ENCODE measurements around the gene CHST11. TPM values are rescaled to one million over a fixed set of nuclear protein-coding genes. Genes with fewer than 3 reads are reported as not detected.

CHST11 gene
- total and polyA plus RNA-seq, 2 donors from 2014 or later: 2.0 to 23.3 TPM

GRCh38 chr12:104618691-104619090, 161.9 kb downstream of the CHST11 start:
- H3K27me3 ChIP-seq (ENCODE audit: control insufficient read depth, insufficient read depth, low read length): no peaks in the 10 kb centered on the region
- H3K4me1 ChIP-seq (ENCODE audit: control insufficient read depth in 2 of 3, insufficient read depth in 2 of 3, low read depth in 1 of 3, low read length in 3 of 3): no peaks in the 10 kb centered on the region
- no peak overlapping the region for H3K4me3 ChIP-seq (ENCODE audit: low read length in 3 of 3)
- H3K9ac ChIP-seq (ENCODE audit: low read length in 3 of 3): no peak overlapping the region
- intact Hi-C loops (cut with DNase I): no loop called here
- TF ChIP-seq CTCF (IDR thresholded peaks at IDR 0.05; ENCODE audit: borderline replicate concordance, extremely low read depth, insufficient read depth): no peak
- no peaks in the 10 kb centered on the region for H3K9me3 ChIP-seq (ENCODE audit: control insufficient read depth in 2 of 3, insufficient read depth in 1 of 3, low read length in 3 of 3)
- DNase-seq: no peak
- no peaks in the 10 kb centered on the region for H3K36me3 ChIP-seq (ENCODE audit: control insufficient read depth in 2 of 3, insufficient read depth in 3 of 3, low read length in 3 of 3)
- H3K27ac ChIP-seq (ENCODE audit: low read depth in 2 of 2, low read length in 2 of 2): no peak overlapping the region
- FAIRE-seq: no peak

- no peaks in the 10 kb centered on the region for H3K27me3 ChIP-seq (ENCODE audit: control insufficient read depth, insufficient read depth, low read length)
- no peak for TF ChIP-seq CTCF (IDR thresholded peaks at IDR 0.05; ENCODE audit: borderline replicate concordance, extremely low read depth, insufficient read depth)
- H3K9ac ChIP-seq (ENCODE audit: low read length in 3 of 3): no peak overlapping the region
- H3K9me3 ChIP-seq (ENCODE audit: control insufficient read depth in 2 of 3, insufficient read depth in 1 of 3, low read length in 3 of 3): no peaks in the 10 kb centered on the region
- FAIRE-seq (no peak), DNase-seq (no peak)
- no peak overlapping the region for H3K4me3 ChIP-seq (ENCODE audit: low read length in 3 of 3)
- H3K4me1 ChIP-seq (ENCODE audit: control insufficient read depth in 2 of 3, insufficient read depth in 2 of 3, low read depth in 1 of 3, low read length in 3 of 3): no peaks in the 10 kb centered on the region
- no peak overlapping the region for H3K27ac ChIP-seq (ENCODE audit: low read depth in 2 of 2, low read length in 2 of 2)
- no peaks in the 10 kb centered on the region for H3K36me3 ChIP-seq (ENCODE audit: control insufficient read depth in 2 of 3, insufficient read depth in 3 of 3, low read length in 3 of 3)
- intact Hi-C loops (cut with DNase I): no loop called here
Measured at GRCh38 chr12:104619305-104619704, 162.6 kb downstream of the CHST11 start.

GRCh38 chr12:104620837-104621531, 164.2 kb downstream of the CHST11 start:
- H3K9ac ChIP-seq (ENCODE audit: low read length in 3 of 3): no peak overlapping the region
- intact Hi-C loops (cut with DNase I): no loop called here
- no peak overlapping the region for H3K27ac ChIP-seq (ENCODE audit: low read depth in 2 of 2, low read length in 2 of 2)
- H3K4me3 ChIP-seq (ENCODE audit: low read length in 3 of 3): no peak overlapping the region
- no peaks in the 10 kb centered on the region for H3K9me3 ChIP-seq (ENCODE audit: control insufficient read depth in 2 of 3, insufficient read depth in 1 of 3, low read length in 3 of 3)
- no peak for DNase-seq
- no peaks in the 10 kb centered on the region for H3K36me3 ChIP-seq (ENCODE audit: control insufficient read depth in 2 of 3, insufficient read depth in 3 of 3, low read length in 3 of 3)
- no peak for FAIRE-seq
- TF ChIP-seq CTCF (IDR thresholded peaks at IDR 0.05; ENCODE audit: borderline replicate concordance, extremely low read depth, insufficient read depth): no peak
- no peaks in the 10 kb centered on the region for H3K27me3 ChIP-seq (ENCODE audit: control insufficient read depth, insufficient read depth, low read length)
- H3K4me1 ChIP-seq (ENCODE audit: control insufficient read depth in 2 of 3, insufficient read depth in 2 of 3, low read depth in 1 of 3, low read length in 3 of 3): no peaks in the 10 kb centered on the region

GRCh38 chr12:104622928-104623327, 166.2 kb downstream of the CHST11 start:
- H3K4me3 ChIP-seq (ENCODE audit: low read length in 3 of 3): no peak overlapping the region
- H3K9ac ChIP-seq (ENCODE audit: low read length in 3 of 3): no peak overlapping the region
- intact Hi-C loops (cut with DNase I): no loop called here
- no peak for TF ChIP-seq CTCF (IDR thresholded peaks at IDR 0.05; ENCODE audit: borderline replicate concordance, extremely low read depth, insufficient read depth)
- DNase-seq (no peak), FAIRE-seq (no peak)
- H3K36me3 ChIP-seq (ENCODE audit: control insufficient read depth in 2 of 3, insufficient read depth in 3 of 3, low read length in 3 of 3): no peaks in the 10 kb centered on the region
- no peaks in the 10 kb centered on the region for H3K9me3 ChIP-seq (ENCODE audit: control insufficient read depth in 2 of 3, insufficient read depth in 1 of 3, low read length in 3 of 3)
- H3K27me3 ChIP-seq (ENCODE audit: control insufficient read depth, insufficient read depth, low read length): no peaks in the 10 kb centered on the region
- no peak overlapping the region for H3K27ac ChIP-seq (ENCODE audit: low read depth in 2 of 2, low read length in 2 of 2)
- no peaks in the 10 kb centered on the region for H3K4me1 ChIP-seq (ENCODE audit: control insufficient read depth in 2 of 3, insufficient read depth in 2 of 3, low read depth in 1 of 3, low read length in 3 of 3)
